HUDEP-2 (cell line): Measurements from ENCODE around the gene CFH.
"Not testable (repeated sequence)": the region's sequence is repeated elsewhere in the genome, so short reads cannot be mapped to it uniquely, and the experiment has no call there.

Source experiments
- DNase-seq, 76 experiments: peaks; one replicate each; lab custom pipeline; 2025; ENCODE audit not compliant: unreplicated experiment in 76 of 76; lab: John Stamatoyannopoulos, UW

CFH gene

GRCh38 chr1:196661345-196661744 lies 9.5 kb downstream of the CFH start:
- DNase-seq: no peak

GRCh38 chr1:196667131-196667530 lies 15.3 kb downstream of the CFH start:
- DNase-seq: no peak

GRCh38 chr1:196669051-196669450 lies 17.2 kb downstream of the CFH start:
- no peak for DNase-seq

GRCh38 chr1:196669693-196670092 lies 17.9 kb downstream of the CFH start:
- DNase-seq: no peak

- no peak for DNase-seq
These were observed 23.1 kb downstream of the CFH start for GRCh38 chr1:196674908-196675307.

- no peak for DNase-seq
These were observed 26.1 kb downstream of the CFH start for GRCh38 chr1:196677781-196678509.

- DNase-seq: no peak
These were observed 26.7 kb downstream of the CFH start for GRCh38 chr1:196678510-196678884.

GRCh38 chr1:196680107-196680506 lies 28.3 kb downstream of the CFH start:
- no peak for DNase-seq

GRCh38 chr1:196684476-196684875 lies 32.6 kb downstream of the CFH start:
- no peak for DNase-seq

- no peak for DNase-seq
These were observed 33.7 kb downstream of the CFH start for GRCh38 chr1:196685506-196685905.

- no peak for DNase-seq
These were observed 37.2 kb downstream of the CFH start for GRCh38 chr1:196689001-196689400.

- DNase-seq: no peak
These were observed 38.7 kb downstream of the CFH start for GRCh38 chr1:196690582-196690981.

- no peak for DNase-seq
These were observed 47.1 kb downstream of the CFH start for GRCh38 chr1:196698993-196699392.

- DNase-seq: no peak
These were observed 49.3 kb downstream of the CFH start for GRCh38 chr1:196701144-196701543.

- DNase-seq: not testable (repeated sequence)
These were observed 58.0 kb downstream of the CFH start for GRCh38 chr1:196709892-196710291.

GRCh38 chr1:196717868-196718267 lies 66.0 kb downstream of the CFH start:
- DNase-seq: no peak

- DNase-seq: peak in 52 of 76 experiments; percentile 1 to 66 (median 34)
These were observed 71.7 kb downstream of the CFH start for GRCh38 chr1:196723325-196724185.

- DNase-seq: peak in 1 of 76 experiments; percentile 13
These were observed 80.7 kb downstream of the CFH start for GRCh38 chr1:196732526-196732925.

- DNase-seq: no peak
These were observed 81.5 kb downstream of the CFH start for GRCh38 chr1:196733091-196733970.

- no peak for DNase-seq
These were observed 82.2 kb downstream of the CFH start for GRCh38 chr1:196734006-196734405.

GRCh38 chr1:196734460-196734859 lies 82.6 kb downstream of the CFH start:
- DNase-seq: no peak
